Stimulated activated CD8-positive, alpha-beta memory T cell treated with anti-CD3 and anti-CD28 coated beads, Interleukin-7, amount 100 ng/mL, for 4 hours (primary cell): ENCODE results near the gene KIF24.
"Not testable (repeated sequence)": the region's sequence is repeated elsewhere in the genome, so short reads cannot be mapped to it uniquely, and the experiment has no call there.

Experiments
- DNase-seq, 2 donors: peaks; one replicate each; pipeline ENCODE4 v3.0.0-alpha.2; 2020; ENCODE audit warnings: low read depth in 2 of 2

KIF24 gene

DNA sequence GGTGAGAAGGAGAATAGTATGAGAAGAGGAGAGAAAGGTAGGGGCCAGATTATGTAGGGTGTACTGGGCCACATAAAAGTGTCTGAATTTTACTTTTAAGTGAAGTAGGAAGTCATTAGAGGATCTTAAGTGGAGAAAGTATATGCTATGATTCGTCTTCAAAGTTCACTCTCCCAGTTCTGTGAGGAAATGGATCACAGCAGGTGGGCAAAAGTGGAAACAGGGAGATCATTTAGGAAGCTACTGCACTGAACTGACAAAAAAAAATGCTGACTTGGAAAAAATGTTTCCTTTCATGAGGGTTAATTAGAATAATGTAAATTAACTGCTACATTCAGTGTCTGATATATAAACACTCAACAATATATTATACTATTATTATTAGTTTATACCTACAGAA, 2.4 kb downstream of the KIF24 start:
- DNase-seq = no peak

DNA sequence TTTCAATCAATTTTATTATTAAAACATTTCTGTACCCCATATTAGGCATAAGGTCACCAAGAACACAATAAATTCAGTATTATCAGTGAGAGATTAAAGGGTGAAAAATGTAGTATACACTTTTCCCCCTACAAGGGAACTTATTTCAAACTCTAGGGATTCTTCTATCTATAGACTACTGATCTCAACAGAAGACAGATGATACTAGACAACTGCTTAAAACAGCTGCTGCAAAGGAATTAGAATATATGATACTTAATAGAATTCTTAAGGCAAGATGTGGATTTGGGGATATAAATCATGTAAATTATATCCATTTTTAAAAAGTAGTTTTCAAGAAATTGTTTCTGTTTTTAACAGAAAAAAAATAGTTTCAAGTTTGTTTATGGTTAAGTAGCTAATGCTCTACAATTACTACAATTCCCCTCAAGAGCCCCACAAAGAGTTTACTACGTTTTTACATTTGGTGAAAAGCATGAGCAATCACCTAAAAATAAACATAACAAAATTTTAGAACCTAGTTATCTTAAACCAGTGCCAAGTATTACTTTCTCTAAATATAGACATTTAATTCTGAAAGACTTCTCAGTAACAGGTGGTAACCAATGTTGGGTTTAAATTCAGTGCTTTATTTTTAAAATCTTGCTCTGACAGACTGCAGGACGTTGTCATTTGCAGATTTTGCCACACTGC, 6.0 kb downstream of the KIF24 start:
- DNase-seq = no peak

DNA sequence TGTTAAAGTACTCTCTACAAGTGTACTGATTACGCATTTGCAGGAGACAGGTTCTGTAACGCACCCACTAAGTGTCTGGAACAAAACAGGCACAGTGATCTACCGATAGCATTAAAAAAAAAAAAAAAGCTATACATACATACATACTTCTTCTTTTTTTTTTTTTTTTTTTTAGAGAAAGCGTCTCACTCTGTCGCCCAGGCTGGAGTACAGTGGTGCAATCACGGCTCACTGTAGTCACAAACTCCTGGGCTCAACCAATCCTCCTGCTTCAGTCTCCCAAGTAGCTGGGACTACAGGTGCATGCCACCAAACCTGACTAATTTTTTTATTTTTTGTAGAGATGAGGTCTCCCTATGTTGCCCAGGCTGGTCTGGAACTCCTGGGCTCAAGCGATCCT, 7.6 kb downstream of the KIF24 start:
- no peak for DNase-seq

- DNase-seq = no peak
Observed at GRCh38 chr9:34318163-34318790, 10.8 kb downstream of the KIF24 start.

DNA sequence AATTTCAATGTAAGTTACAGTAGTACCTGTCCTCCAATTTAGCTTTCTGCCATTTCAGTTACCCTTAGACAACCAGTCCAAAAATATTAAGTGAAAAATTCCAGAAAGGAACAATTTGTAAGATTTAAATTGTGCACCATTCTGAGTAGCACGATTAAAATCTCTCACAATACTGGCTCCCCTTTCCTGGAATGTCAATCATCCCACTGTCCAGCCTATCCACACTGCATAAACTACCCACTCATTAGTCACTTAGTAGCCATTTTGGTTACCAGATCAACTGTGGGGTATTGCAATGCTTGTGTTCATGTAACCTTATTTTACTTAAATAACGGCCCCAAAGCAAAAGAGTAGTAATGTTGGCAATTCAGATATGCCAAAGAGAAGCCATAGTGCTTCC, 11.6 kb downstream of the KIF24 start:
- no peak for DNase-seq

- DNase-seq = no peak
Observed at GRCh38 chr9:34311499-34312185, 17.4 kb downstream of the KIF24 start.

DNA sequence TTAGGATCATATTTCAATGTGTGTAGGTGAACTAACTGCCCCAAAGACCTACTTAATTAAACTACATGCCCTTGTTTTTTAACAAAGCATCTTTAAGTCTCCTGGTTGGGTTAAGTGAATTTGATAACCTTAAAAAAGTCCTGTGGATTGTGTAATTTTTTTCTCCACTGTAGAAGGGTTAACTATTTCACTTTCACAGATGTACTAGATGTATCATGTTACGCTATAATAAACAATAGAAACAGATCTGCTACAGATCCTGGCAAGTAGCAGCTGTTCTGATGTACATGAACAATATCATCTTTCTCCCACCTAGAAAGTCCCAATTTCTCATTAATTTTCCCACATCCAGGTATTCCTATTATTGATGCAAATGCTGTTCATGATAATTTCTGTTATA, 18.9 kb downstream of the KIF24 start:
- DNase-seq = no peak

GRCh38 chr9:34308316-34308715, 20.8 kb downstream of the KIF24 start:
- DNase-seq = not testable (repeated sequence)

DNA sequence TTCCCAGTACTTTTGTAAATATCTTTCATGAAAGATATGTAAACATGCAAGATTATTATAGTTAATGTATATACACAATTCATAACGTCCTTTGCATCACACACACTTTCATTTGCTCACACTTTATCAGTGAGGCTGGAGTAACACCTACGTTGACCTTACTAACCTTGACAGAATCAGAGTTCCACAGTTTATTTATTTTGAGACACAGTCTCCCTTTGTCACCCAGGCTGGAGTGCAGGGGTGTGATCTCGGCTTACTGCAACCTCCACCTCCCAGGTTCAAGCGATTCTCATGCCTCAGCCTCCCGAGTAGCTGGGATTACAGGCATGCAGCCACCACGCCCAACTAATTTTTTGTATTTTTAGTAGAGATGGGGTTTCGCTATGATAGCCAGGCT, 28.0 kb downstream of the KIF24 start:
- not testable (repeated sequence) for DNase-seq

DNA sequence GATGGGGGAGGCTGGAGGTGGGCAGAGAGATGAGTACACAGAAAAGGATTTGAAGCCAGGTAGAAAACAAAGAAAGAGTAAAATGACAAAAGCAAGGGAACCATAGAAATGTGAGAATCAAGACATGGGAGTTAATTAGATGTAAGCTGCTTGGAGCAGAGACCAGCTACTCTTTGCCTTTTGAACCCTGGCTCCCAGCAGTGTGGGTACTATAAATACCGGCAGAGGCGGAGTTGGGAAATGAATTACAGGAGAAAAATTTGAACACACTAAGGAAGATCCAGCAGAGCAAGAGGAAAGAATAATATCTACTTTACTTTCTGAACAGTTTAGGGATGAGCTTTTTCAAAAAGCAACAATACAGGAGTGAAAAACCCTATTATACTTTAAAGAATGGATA, 36.5 kb downstream of the KIF24 start:
- no peak for DNase-seq

DNA sequence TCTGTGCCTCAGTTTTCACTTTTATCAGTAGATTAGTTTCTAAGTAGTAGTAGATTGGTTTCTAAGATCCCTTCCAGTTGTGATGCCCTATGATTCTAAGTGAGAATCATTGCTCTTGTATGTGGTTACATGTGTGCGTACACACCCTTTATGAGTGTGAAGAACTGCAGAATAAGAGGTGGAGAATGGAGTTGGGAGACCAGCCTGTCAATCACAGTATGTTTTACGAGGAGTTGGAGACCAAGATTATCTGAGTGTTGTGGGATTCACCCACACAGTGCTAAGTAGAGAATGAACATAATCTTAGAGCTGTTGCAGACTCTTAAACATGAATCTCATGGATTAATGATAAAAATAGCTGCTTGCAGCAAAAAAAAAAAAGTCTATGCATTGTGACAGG, 37.6 kb downstream of the KIF24 start:
- DNase-seq = no peak

DNA sequence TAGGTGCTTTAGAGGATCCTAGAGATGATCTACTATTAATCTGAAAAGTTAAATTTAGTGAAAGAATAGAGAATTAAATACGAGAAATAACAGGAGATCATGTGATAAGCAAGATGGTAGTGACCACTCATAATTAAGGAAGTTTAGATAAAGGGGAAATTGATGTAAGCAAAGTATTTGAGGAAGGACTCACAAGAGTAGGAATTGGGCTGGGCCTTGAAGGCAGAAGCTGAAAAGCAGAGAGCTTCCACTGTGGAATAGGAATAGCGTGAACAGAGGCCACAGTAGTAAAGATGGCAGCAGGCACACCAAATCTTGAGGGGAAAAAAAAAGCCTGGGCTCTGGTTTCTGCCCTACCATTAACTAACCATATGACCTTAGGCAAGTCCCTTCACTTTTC, 38.0 kb downstream of the KIF24 start:
- no peak for DNase-seq

DNA sequence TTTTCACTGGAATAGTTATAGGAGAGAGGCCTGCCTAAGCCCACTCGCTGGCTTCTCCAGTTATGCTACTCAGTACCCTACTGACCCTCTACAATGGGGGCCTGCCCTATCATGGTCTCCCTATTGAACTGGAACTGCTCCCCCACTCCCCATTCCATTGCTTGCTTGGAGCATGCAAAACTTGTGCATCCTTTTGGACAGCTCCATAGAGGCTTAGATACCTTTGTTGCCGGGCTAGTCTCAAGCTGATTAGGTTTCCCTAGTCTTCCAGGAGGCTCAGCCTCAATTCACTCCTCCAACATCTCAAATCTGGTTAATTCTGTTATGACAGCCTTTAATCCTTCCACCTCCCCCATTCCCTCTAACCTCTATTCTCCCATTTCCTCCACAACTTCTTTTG, 39.9 kb downstream of the KIF24 start:
- DNase-seq = no peak

GRCh38 chr9:34282096-34282495, 47.0 kb downstream of the KIF24 start:
- DNase-seq = no peak

GRCh38 chr9:34279411-34279810, 49.7 kb downstream of the KIF24 start:
- no peak for DNase-seq
